Urinary bladder (tissue), 4 donors: Measurements from ENCODE around the gene C1orf52. TPM values are rescaled to one million over a fixed set of nuclear protein-coding genes. Genes with fewer than 3 reads are reported as not detected.

Experiments used
- DNase-seq: peaks from one replicate; pipeline ENCODE4 v3.0.0-alpha.2; 2015; ENCODE audit errors: extremely low spot score
- H3K27ac ChIP-seq: one replicate; pipeline ENCODE4 v1.5.1; 2013; ENCODE audit warnings: low read depth, mild to moderate bottlenecking, moderate library complexity
- H3K36me3 ChIP-seq: one replicate; pipeline ENCODE4 v1.6.1; 2013; ENCODE audit warnings: mild to moderate bottlenecking, moderate library complexity; ENCODE audit not compliant: insufficient read depth
- H3K4me1 ChIP-seq: one replicate; pipeline ENCODE4 v1.6.1; 2013; ENCODE audit warnings: mild to moderate bottlenecking, moderate library complexity; ENCODE audit not compliant: insufficient read depth
- H3K4me3 ChIP-seq: one replicate; pipeline ENCODE4 v1.5.1; 2013; ENCODE audit warnings: low read depth, low read length
- WGBS: extraction: QIAGEN DNeasy Blood & Tissue Kit; methylation state at CpG from one replicate; pipeline ENCODE4 v1.1.7; 2013; 5-methylcytosine and 5-hydroxymethylcytosine counted together
- polyA plus RNA-seq: library from polyadenylated mRNA; stranded (reverse); fragments of 200-250 nt; gene quantifications from one replicate; pipeline ENCODE4 v1.2.3, GENCODE V29; 2013
- total RNA-seq: library from RNA; depleted of rRNA; stranded (reverse); fragments of >200 nt; gene quantifications from one replicate; pipeline ENCODE4 v1.2.3, GENCODE V29; 2014
- donor health status: healthy with polysubstance abuse.
- donor health status: healthy.

C1orf52 gene
- total RNA-seq = 21.5 TPM
- polyA plus RNA-seq = 27.8 TPM

- H3K4me1 ChIP-seq = no peaks in the 10 kb centered on the region
- DNase-seq = peak; percentile 87
- peaks cover 2% of the 10 kb centered on the region for H3K36me3 ChIP-seq
- WGBS = under 1% methylated on average over 65 of the region's 65 CpGs
- peak within 1 kb of the TSS; percentile 64 for H3K27ac ChIP-seq
- peak within 1 kb of the TSS; percentile 100 for H3K4me3 ChIP-seq
These were observed at the start of gene C1orf52 for GRCh38 chr1:85259118-85259911. Gene C1orf52, minus strand, starts transcription at chr1:85259662. Its CDS starts 29 bp downstream, at chr1:85259633.

- no peak overlapping the region for H3K4me3 ChIP-seq
- no peak for DNase-seq
- no peak overlapping the region for H3K27ac ChIP-seq
- WGBS = 80% methylated on average over 4 of the region's 4 CpGs
- no peaks in the 10 kb centered on the region for H3K36me3 ChIP-seq
- H3K4me1 ChIP-seq = no peaks in the 10 kb centered on the region
These were observed 49.4 kb upstream of the C1orf52 start for GRCh38 chr1:85308833-85309350.

- H3K36me3 ChIP-seq = no peaks in the 10 kb centered on the region
- no peak overlapping the region for H3K4me3 ChIP-seq
- H3K4me1 ChIP-seq = no peaks in the 10 kb centered on the region
- peak; percentile 70 for DNase-seq
- WGBS = 23% methylated on average over 27 of the region's 27 CpGs
- no peak overlapping the region for H3K27ac ChIP-seq
These were observed 48.7 kb upstream of the C1orf52 start for GRCh38 chr1:85307987-85308832.

- H3K4me3 ChIP-seq = no peak overlapping the region
- no peaks in the 10 kb centered on the region for H3K4me1 ChIP-seq
- no peak for DNase-seq
- no peak overlapping the region for H3K27ac ChIP-seq
- WGBS = 96% methylated on average over 4 of the region's 4 CpGs
- H3K36me3 ChIP-seq = no peaks in the 10 kb centered on the region
These were observed 46.8 kb upstream of the C1orf52 start for GRCh38 chr1:85306236-85306635.

GRCh38 chr1:85303440-85304162 lies 44.1 kb upstream of the C1orf52 start:
- H3K4me3 ChIP-seq = no peak overlapping the region
- no peaks in the 10 kb centered on the region for H3K36me3 ChIP-seq
- H3K4me1 ChIP-seq = no peaks in the 10 kb centered on the region
- DNase-seq = no peak
- WGBS = 77% methylated on average over 4 of the region's 4 CpGs
- H3K27ac ChIP-seq = no peak overlapping the region

- WGBS = 95% methylated on average over 3 of the region's 3 CpGs
These were observed 40.7 kb upstream of the C1orf52 start for GRCh38 chr1:85300140-85300539.

GRCh38 chr1:85297855-85298629 lies 38.6 kb upstream of the C1orf52 start:
- 23% methylated on average over 11 of the region's 11 CpGs for WGBS
- H3K27ac ChIP-seq = peak overlapping the region; percentile 73
- no peaks in the 10 kb centered on the region for H3K4me1 ChIP-seq
- peak; percentile 81 for DNase-seq
- H3K4me3 ChIP-seq = no peak overlapping the region
- H3K36me3 ChIP-seq = no peaks in the 10 kb centered on the region

More at GRCh38 chr1:85300140-85300539, 40.7 kb upstream of the C1orf52 start:
- Histone ChIP-seq H3K36me3 (no peaks in the 10 kb centered on the region), H3K4me1 (no peaks in the 10 kb centered on the region), H3K4me3 (no peak overlapping the region), H3K27ac (no peak overlapping the region)
- no peak for DNase-seq

- Histone ChIP-seq H3K36me3 (no peaks in the 10 kb centered on the region), H3K27ac (no peak overlapping the region), H3K4me3 (no peak overlapping the region), H3K4me1 (no peaks in the 10 kb centered on the region)
- DNase-seq = no peak
- WGBS = 20% methylated on average over 1 of the region's 1 CpG
These were observed 38.0 kb upstream of the C1orf52 start for GRCh38 chr1:85297538-85297854.

- no peak overlapping the region for H3K27ac ChIP-seq
- WGBS = 33% methylated on average over 1 of the region's 1 CpG
- H3K4me3 ChIP-seq = no peak overlapping the region
- DNase-seq = no peak
- no peaks in the 10 kb centered on the region for H3K36me3 ChIP-seq
- no peaks in the 10 kb centered on the region for H3K4me1 ChIP-seq
These were observed 37.5 kb upstream of the C1orf52 start for GRCh38 chr1:85296980-85297379.

- H3K36me3 ChIP-seq = no peaks in the 10 kb centered on the region
- WGBS = 75% methylated on average over 4 of the region's 4 CpGs
- no peak overlapping the region for H3K27ac ChIP-seq
- no peak overlapping the region for H3K4me3 ChIP-seq
- no peak for DNase-seq
- no peaks in the 10 kb centered on the region for H3K4me1 ChIP-seq
These were observed 36.2 kb upstream of the C1orf52 start for GRCh38 chr1:85295654-85296053.

GRCh38 chr1:85295006-85295431 lies 35.6 kb upstream of the C1orf52 start:
- no peaks in the 10 kb centered on the region for H3K36me3 ChIP-seq
- no peak for DNase-seq
- 56% methylated on average over 3 of the region's 3 CpGs for WGBS
- H3K4me3 ChIP-seq = no peak overlapping the region
- no peak overlapping the region for H3K27ac ChIP-seq
- no peaks in the 10 kb centered on the region for H3K4me1 ChIP-seq

GRCh38 chr1:85290826-85291225 lies 31.4 kb upstream of the C1orf52 start:
- no peaks in the 10 kb centered on the region for H3K36me3 ChIP-seq
- DNase-seq = no peak
- H3K4me1 ChIP-seq = no peaks in the 10 kb centered on the region
- WGBS = 99% methylated on average over 2 of the region's 2 CpGs
- H3K27ac ChIP-seq = no peak overlapping the region
- no peak overlapping the region for H3K4me3 ChIP-seq
